CD4-positive, alpha-beta T cell (primary cell): ENCODE results near the gene IGSF8. TPM values are rescaled to one million over a fixed set of nuclear protein-coding genes. Genes with fewer than 3 reads are reported as not detected.

Source experiments
- ATAC-seq: fragments of 200-7000 bp; cut with Tn5 transposase; one replicate; pipeline ENCODE4 v1.10.0; 2022; ENCODE audit warnings: mild to moderate bottlenecking; ENCODE audit not compliant: poor library complexity
- CTCF ChIA-PET: fragments of 350-600 bp; sonication (Branson Sonifier 250); formaldehyde crosslinking; loops from one replicate; lab custom pipeline; 2021; ENCODE audit warnings: antibody characterized with exemption, inconsistent platforms; lab: Charles Lee
- POLR2A ChIA-PET: fragments of 350-600 bp; sonication (Branson Sonifier 250); formaldehyde crosslinking; loops from one replicate; lab custom pipeline; 2021; ENCODE audit warnings: antibody characterized with exemption, inconsistent platforms; lab: Charles Lee
- DNase-seq, 14 experiments: peaks; one replicate each; pipeline ENCODE4 v3.0.0-alpha.2; 2013 to 2020; ENCODE audit warnings: mixed read lengths in 2 of 14
- H3K27ac ChIP-seq, 2 donors: one replicate each; pipeline versions ENCODE4 v1.5.1 to v1.7.0; 2013; ENCODE audit warnings: low read length in 2 of 2, low read depth in 1 of 2, mild to moderate bottlenecking in 1 of 2
- H3K27me3 ChIP-seq, 2 experiments: 1 replicate in 1 of 2; 2 replicates in 1 of 2; pipeline versions ENCODE4 v1.6.1 to v1.7.0; 2013; ENCODE audit warnings: low read length in 2 of 2, control low read depth in 1 of 2, mild to moderate bottlenecking in 1 of 2, moderate library complexity in 1 of 2; ENCODE audit not compliant: insufficient read depth in 2 of 2, control insufficient read depth in 1 of 2
- H3K36me3 ChIP-seq: one replicate; pipeline ENCODE4 v1.6.1; 2013; ENCODE audit warnings: low read length, control low read depth; ENCODE audit not compliant: insufficient read depth
- H3K4me1 ChIP-seq: one replicate; pipeline ENCODE4 v1.6.1; 2013; ENCODE audit warnings: low read length, control low read depth; ENCODE audit not compliant: insufficient read depth
- H3K4me3 ChIP-seq: one replicate; pipeline ENCODE4 v1.5.1; 2013; ENCODE audit warnings: mild to moderate bottlenecking, low read length, moderate library complexity
- H3K9me3 ChIP-seq, 2 experiments: 1 replicate in 1 of 2; 2 replicates in 1 of 2; pipeline versions ENCODE4 v1.6.1 to v1.7.0; 2013; ENCODE audit warnings: low read length in 2 of 2, mild to moderate bottlenecking in 2 of 2, control low read depth in 1 of 2, moderate library complexity in 1 of 2; ENCODE audit not compliant: control insufficient read depth in 1 of 2, insufficient read depth in 1 of 2
- H3K27ac Mint-ChIP-seq: one replicate; pipeline ENCODE4 v1.8.0; 2020; ENCODE audit warnings: mixed read lengths
- H3K27me3 Mint-ChIP-seq: one replicate; pipeline ENCODE4 v1.8.0; 2021; ENCODE audit warnings: mixed read lengths
- H3K36me3 Mint-ChIP-seq: one replicate; pipeline ENCODE4 v1.8.0; 2021; ENCODE audit warnings: low read depth, mixed read lengths
- H3K4me1 Mint-ChIP-seq: one replicate; pipeline ENCODE4 v1.8.0; 2021; ENCODE audit warnings: low read depth, mixed read lengths
- H3K4me3 Mint-ChIP-seq: one replicate; pipeline ENCODE4 v1.8.0; 2020; ENCODE audit warnings: mild to moderate bottlenecking, mixed read lengths
- H3K9me3 Mint-ChIP-seq: one replicate; pipeline ENCODE4 v1.8.0; 2020; ENCODE audit warnings: mixed read lengths
- intact Hi-C, 2 experiments: fragments of 100-400 bp; cut with DNase I in 1 of 2; cut with micrococcal nuclease in 1 of 2; formaldehyde crosslinking; loops; one replicate each; pipeline versions ENCODE4 v1.15.1 to v1.9.0; 2023 to 2025; cut with DNase I, micrococcal nuclease
- total RNA-seq, 174 experiments: library from RNA in 2 of 174; stranded (reverse) in 2 of 174; gene quantifications; one replicate each; pipeline ENCODE4 v1.2.3 and lab custom pipeline; 2021 to 2026
- TF ChIP-seq, protein P1 (sequence below): fragments of 200-600 bp; IDR thresholded peaks from one replicate; pipeline ENCODE4 v1.8.0; 2022; ENCODE audit warnings: antibody characterized with exemption, mild to moderate bottlenecking

Gene IGSF8
- total RNA-seq, 2 experiments from 2014 or later: 33.1 to 33.7 TPM

DNA sequence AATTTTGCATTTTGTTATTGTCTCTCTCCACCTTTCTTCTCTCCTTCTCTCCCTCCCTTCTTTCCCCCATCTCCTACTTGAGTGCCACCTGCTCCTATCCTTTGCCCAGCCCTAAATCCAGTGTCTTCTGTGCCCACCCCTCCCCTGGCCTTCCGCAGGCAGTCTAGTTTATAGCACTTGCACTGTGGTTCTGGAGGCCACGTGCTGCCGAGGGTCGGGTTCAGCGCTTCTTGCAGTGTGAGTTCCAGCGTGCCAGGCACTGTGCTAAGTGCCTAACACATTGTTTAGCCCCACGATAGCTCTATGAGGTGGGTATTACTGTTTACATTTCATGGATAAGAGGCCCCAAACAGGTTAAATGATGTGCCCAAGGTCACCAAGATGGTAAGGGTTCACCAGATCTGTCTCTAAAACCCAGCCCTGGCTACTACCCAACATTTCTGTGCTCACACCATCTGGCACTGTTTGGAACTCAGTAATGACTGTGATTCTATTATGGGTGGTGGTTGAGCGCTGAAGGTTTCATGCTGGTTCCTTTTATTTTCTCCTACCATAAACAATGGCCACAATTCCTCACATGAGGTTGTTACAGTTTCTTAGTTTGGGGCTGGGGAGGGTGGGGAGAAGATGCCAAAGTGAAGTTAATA lies 38.9 kb upstream of the IGSF8 start:
- intact Hi-C loops: no loop called here
- H3K27me3 Mint-ChIP-seq: peaks cover 31% of the 10 kb centered on the region
- H3K9me3 ChIP-seq: no peaks in the 10 kb centered on the region
- no peak overlapping the region for H3K27ac Mint-ChIP-seq
- TF ChIP-seq, protein P1, sequence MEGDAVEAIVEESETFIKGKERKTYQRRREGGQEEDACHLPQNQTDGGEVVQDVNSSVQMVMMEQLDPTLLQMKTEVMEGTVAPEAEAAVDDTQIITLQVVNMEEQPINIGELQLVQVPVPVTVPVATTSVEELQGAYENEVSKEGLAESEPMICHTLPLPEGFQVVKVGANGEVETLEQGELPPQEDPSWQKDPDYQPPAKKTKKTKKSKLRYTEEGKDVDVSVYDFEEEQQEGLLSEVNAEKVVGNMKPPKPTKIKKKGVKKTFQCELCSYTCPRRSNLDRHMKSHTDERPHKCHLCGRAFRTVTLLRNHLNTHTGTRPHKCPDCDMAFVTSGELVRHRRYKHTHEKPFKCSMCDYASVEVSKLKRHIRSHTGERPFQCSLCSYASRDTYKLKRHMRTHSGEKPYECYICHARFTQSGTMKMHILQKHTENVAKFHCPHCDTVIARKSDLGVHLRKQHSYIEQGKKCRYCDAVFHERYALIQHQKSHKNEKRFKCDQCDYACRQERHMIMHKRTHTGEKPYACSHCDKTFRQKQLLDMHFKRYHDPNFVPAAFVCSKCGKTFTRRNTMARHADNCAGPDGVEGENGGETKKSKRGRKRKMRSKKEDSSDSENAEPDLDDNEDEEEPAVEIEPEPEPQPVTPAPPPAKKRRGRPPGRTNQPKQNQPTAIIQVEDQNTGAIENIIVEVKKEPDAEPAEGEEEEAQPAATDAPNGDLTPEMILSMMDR: no peak
- H3K36me3 ChIP-seq: no peaks in the 10 kb centered on the region
- H3K4me3 Mint-ChIP-seq: no peak overlapping the region
- no peaks in the 10 kb centered on the region for H3K9me3 Mint-ChIP-seq
- no peak overlapping the region for H3K27ac ChIP-seq
- H3K4me1 Mint-ChIP-seq: no peaks in the 10 kb centered on the region
- ChIA-PET POLR2A (no interaction called here), CTCF (no interaction called here)
- no peak for ATAC-seq
- no peaks in the 10 kb centered on the region for H3K4me1 ChIP-seq
- H3K4me3 ChIP-seq: no peak overlapping the region
- H3K27me3 ChIP-seq: peaks cover 0 to 9% of the 10 kb centered on the region in 2 experiments
- no peak for DNase-seq
- no peaks in the 10 kb centered on the region for H3K36me3 Mint-ChIP-seq

DNA sequence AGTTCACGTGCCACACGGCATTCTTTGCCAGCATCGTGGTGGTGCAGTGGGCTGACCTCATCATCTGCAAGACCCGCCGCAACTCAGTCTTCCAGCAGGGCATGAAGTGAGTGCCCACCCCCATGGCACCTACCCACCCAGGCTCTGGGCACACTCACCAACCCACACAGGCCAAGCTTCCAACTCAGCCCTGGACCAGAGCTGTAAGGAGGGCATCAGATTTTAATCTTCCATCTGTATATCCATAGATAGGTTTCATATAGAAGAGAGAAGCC lies 38.4 kb upstream of the IGSF8 start:
- H3K4me3 ChIP-seq: no peak overlapping the region
- Mint-ChIP-seq H3K27ac (no peak overlapping the region), H3K36me3 (no peaks in the 10 kb centered on the region), H3K4me1 (no peaks in the 10 kb centered on the region), H3K27me3 (peaks cover 31% of the 10 kb centered on the region), H3K4me3 (no peak overlapping the region), H3K9me3 (no peaks in the 10 kb centered on the region)
- TF ChIP-seq, protein P1: no peak
- no peaks in the 10 kb centered on the region for H3K36me3 ChIP-seq
- DNase-seq: no peak
- POLR2A ChIA-PET: no interaction called here
- H3K27me3 ChIP-seq: peaks cover 0 to 4% of the 10 kb centered on the region in 2 experiments
- H3K4me1 ChIP-seq: no peaks in the 10 kb centered on the region
- no peaks in the 10 kb centered on the region for H3K9me3 ChIP-seq
- CTCF ChIA-PET: no interaction called here
- ATAC-seq: no peak
- H3K27ac ChIP-seq: no peak overlapping the region
- intact Hi-C loops: no loop called here

DNA sequence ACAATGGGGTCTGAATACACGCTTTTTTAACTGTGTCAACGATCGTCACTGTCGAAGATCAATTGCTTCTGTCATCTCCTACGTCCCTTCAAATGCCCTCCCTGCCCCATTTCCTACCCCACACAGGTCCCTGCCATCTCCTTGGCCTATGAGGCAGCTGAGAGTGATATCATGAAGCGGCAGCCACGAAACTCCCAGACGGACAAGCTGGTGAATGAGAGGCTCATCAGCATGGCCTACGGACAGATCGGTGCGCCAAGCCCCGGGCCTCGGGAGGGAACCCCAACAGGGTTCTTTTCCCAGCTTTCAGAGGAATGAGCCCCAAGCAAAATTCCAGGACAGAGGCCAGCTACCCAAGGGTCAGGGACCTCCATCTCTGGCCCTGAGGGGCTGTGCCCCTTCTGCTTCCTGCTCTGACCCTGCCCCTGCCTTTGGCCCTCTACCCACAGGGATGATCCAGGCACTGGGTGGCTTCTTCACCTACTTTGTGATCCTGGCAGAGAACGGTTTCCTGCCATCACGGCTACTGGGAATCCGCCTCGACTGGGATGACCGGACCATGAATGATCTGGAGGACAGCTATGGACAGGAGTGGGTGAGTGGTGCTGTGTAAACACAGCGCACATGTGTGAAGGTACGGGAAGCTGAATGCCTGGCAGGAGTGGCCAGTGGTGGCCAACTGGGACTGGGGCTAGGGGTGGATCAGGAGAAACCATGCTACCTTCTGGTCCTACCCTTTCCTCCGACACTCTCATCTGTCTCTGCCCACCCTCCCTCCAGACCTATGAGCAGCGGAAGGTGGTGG lies 37.9 kb upstream of the IGSF8 start:
- H3K36me3 Mint-ChIP-seq: no peaks in the 10 kb centered on the region
- no peak for DNase-seq
- intact Hi-C loops: no loop called here
- H3K9me3 ChIP-seq: no peaks in the 10 kb centered on the region
- ChIA-PET CTCF (no interaction called here), POLR2A (no interaction called here)
- no peaks in the 10 kb centered on the region for H3K4me1 ChIP-seq
- ATAC-seq: no peak
- H3K27me3 ChIP-seq: no peaks in the 10 kb centered on the region
- H3K27ac Mint-ChIP-seq: no peak overlapping the region
- no peaks in the 10 kb centered on the region for H3K36me3 ChIP-seq
- H3K27me3 Mint-ChIP-seq: peaks cover 27% of the 10 kb centered on the region
- no peaks in the 10 kb centered on the region for H3K9me3 Mint-ChIP-seq
- H3K4me3 ChIP-seq: no peak overlapping the region
- no peaks in the 10 kb centered on the region for H3K4me1 Mint-ChIP-seq
- H3K27ac ChIP-seq: no peak overlapping the region
- H3K4me3 Mint-ChIP-seq: no peak overlapping the region
- TF ChIP-seq, protein P1: no peak
